ENCODE data around the gene RXRA.

RXRA gene

DNA sequence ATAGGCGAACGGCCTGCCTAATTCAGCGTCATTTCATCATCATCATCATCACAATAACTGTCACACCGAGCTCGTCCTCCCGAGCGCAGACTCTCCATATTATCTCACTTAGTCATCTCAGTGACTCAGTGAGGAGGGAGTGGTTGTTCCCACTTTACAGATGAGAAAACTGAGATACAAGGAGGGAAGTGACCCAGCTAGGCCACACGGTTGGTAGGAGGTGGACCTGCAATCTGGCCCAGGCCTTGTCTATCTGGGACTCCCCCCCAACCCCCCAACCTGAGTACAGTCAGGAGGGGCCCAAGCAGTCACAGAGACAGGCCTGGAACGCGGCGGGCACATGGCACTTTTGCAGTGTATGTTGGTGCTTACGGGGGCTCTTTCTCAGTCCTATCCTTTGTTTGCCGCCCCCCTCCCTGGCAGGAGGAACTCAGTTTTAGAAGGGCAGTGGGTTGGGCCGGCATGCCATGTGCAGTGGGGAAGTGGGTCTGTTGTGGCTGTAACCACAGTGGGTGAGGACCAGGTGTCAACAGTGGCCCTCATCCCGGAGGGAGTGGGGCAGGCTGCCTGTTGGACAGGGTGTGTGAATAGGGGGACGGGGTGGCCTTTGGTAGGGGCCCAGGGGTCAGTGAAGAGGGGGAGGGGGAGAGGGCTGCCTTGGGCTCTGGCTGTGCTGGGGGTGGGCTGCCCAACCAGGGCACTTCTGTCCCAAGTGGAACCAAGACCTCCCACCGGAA lies 1.7 kb upstream of the RXRA start:
- DNase-seq (ENCODE audit: low spot score): no peak

DNA sequence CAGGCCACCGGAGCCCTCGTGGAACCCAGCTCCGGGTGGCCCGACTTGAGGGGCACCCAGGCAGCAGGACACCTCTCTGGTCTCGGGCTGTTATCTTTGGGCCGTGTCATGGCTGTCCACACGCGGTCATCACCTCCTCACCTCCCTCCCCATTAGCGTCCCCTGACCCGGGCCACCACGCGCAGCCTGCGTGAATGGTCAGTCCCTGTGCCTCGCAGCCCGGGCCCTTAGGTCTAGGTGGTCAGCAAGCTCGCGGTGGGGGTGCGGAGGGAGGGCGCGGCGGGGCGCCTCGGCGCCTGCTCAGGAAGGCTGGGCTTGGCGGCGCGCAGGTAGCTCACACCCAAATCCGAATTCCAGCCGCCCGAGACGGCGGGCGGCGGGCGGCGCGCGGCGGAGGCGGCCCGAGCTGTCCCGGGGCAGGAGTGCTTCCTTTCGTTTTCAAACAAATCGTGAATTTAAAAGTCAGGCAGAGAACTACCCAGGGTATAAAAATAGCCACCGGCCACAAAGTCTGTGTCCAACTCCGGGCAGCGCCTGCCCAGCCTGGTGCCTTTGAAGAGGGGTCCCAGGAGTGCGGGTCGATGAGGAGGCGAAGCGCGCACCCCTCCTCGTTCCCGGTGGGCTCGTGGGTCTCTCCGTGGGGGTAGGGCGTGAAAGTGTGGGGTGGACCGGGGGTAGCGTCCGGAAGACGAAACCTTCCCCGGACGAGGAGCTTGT lies 1.0 kb upstream of the RXRA start:
- no peak for DNase-seq (ENCODE audit: low spot score)

- DNase-seq (ENCODE audit: low spot score): no peak
Measured at GRCh38 chr9:134326724-134327601, 708 bp downstream of the RXRA start.

GRCh38 chr9:134327671-134328231 lies 1.5 kb downstream of the RXRA start:
- no peak for DNase-seq (ENCODE audit: low spot score)

DNA sequence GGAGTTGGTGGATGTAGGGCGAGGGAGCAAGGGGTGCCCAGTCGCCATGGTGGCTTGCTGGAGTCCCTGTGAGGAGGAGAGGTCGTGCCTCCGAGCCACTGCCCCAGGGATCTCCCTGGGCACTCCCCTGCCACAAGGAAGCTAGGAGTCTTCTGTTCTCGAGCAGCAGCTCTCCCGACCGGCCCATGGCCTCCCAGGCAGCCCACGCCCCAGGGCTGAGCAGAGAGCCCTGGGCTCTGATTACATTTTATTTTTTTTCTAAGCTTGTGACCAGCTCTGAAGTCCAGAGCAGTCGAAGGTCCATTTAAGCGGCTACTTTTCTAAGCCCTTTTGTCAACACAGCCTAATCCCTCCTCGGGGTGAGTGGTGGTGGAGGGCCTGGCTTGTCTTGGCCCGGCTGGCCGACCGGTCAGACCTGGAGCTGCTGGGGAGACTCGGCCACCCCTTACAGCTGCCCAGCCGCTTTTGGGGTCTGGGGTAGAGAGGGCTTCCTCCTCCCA lies 2.1 kb downstream of the RXRA start:
- DNase-seq (ENCODE audit: low spot score): no peak

DNA sequence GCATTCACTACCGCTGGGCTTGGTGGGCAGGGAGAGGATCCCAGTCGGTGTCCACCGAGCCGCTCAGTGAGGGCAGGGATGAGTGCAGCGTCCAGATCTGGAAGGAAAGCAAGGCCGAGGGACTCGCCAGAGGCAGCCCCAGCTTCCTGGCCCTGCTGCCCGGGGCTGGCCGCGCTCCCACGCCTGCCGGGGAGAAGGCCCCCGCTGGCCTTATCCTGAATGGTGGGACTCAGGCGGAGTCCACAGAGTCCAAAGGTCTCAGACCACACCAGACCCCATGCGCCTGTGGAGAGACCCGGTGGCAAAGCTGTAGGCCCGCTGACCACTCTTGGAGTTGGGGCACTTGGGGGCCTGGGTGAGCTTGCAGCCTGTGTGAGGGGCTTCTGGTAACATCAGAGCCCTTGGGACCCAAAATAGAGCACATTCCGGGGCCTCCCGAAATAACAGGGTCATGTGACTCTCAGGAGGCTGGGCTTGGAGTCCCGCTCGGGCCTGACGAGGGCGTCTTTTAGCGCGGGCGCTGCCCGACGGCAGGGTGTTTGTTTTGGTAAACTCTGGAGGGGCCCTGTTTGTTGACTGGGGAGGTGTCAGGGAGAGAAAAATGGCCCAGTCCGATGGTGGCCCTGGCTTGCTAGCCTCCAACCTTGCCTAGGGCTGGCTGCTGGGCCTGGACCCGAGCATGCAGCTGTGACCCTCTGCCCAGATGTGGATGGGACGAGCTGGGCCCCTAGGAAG lies 2.8 kb downstream of the RXRA start:
- DNase-seq (ENCODE audit: low spot score): no peak

DNA sequence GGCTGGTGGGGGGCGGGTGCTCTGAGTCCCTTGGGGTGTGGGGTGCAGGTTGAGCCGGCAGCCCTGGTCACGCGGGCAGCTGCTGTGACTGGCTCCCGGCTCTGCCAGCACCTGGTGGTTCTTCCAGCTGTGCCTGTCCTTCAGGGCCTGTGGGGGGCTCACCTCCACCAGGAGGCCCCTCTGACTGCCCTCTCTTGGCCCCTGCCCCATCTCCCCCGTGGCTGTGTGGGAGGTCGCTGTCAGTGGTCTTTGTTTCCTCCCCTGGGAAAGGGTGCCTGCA lies 3.3 kb downstream of the RXRA start:
- DNase-seq (ENCODE audit: low spot score): no peak

- DNase-seq (ENCODE audit: low spot score): no peak
Measured at GRCh38 chr9:134329886-134330285, 3.6 kb downstream of the RXRA start.

- DNase-seq (ENCODE audit: low spot score): no peak
Measured at GRCh38 chr9:134330590-134330989, 4.3 kb downstream of the RXRA start.

GRCh38 chr9:134331186-134332025 lies 5.2 kb downstream of the RXRA start:
- DNase-seq (ENCODE audit: low spot score): no peak

DNA sequence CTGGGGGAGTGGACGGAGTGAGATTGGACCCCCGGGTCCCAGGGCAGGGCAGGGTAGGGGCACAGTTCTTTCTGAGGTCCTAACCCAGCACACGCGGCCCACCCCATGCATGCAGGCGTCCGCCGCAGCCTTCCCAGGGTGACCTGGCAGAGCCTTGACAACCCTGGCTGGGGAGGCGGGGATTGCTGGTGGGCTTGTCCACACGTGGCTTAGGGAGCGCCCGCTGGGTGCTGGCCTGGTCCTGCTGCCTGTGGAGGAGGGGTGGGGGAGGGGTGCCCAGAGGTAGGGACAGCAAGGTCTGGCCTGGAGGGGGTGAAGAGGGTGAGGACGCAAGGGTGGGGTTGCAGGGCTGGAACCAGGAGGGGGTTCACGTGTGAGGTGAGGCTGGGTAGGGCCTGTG lies 6.0 kb downstream of the RXRA start:
- DNase-seq (ENCODE audit: low spot score): no peak

DNA sequence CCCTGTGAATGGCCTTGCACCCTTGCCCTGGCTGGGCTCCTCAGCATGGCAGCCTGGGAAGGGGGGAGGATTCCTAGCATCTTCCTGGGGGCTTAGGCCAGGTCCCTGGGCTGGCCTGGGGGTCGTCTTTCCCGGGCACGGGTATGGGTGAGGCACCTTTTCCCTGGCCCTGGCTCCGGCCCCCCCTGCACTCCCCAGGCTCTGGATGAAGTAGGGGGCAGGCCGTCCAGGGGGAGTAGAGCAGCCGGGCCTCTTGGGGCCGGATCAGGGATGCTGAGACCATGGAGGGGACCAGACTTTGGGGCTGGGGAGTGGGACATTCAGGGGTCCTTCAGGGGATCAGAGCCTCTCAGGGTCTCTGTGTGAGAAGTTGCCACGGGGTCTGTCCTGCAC lies 6.6 kb downstream of the RXRA start:
- no peak for DNase-seq (ENCODE audit: low spot score)

DNA sequence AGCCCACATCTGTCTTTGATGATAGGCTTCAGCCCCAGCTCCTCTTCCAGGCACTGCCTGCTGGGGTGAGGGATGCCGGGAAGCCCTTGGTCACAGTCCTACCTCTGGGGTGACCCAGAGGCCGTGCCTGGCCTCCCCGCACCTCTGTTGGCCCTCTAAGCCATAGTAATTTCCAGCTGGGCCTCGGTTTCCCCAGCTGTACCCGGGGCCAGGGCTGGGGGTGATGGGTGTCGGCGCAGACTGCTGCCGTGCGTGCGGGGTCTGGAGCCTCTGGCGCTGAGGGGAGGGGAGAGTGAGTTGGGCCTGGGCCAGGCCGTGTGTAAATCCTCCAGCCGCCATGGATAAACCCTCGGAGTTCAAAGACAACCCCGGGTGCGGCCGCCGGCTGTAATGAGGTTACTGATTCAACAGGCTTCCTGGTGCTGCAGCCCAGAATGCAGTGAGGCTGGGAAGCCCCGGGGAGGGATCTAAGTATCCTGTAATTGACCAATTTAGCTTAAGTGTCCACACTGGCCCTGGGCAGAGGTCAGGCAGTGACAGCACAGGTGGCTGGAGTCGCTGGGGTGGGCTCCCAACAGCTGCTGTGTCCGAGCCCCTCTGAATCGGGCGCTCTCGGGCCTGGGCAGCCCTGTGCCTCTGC lies 7.1 kb downstream of the RXRA start:
- DNase-seq (ENCODE audit: low spot score): no peak

DNA sequence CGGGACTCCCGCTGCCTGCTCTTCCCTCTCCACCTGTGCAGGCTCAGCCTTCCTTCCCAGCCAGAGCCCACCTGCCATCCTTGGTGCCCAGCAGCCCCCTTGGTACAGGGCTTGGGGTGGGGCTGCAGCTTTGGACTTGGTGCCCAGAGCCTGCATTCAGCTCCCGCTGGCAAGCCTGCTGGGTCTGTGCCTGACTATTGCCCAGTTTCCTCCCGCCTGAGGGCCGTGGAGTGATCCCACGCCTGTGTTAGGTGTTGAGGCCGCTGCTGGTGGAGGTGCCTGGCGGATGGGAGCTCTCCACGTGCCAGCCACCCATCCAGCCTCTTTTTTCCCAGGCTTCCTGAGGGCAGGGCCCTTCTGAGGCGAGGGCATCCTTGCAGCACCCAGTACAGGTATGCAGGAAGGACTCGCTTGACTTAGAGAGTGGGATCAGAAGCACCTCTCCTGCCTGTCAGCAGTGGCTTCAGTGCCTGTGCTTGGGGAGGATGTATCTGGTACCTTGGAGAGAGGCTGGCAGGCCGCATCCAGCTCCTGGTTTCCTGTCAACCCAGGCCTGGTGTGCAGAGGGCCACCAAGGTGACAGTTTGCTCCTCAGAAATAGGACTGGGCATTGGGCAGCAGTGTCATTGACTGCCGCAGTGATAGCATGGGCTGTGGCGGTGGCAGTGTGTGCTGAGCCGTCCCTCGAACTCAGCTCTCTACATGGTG lies 7.8 kb downstream of the RXRA start:
- no peak for DNase-seq (ENCODE audit: low spot score)

DNA sequence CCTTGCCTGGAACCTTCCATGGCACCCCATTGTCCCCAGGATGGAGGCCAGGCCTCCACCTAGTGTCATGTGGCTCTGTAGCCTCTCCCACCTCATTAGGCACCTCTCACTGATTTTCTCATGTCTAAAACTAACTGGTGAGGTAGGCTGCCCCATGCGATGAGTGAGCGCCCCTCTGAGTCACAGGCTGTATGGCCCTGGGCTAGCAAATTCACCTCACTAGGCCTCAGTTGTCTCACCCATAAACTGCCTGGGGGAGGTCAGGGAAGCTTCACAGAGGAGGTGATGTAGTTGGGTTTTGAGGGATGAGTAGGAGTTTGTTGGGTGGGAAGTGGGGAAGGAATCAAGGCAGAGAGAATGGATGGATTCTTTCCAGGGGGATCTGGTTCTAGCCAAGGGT lies 8.8 kb downstream of the RXRA start:
- no peak for DNase-seq (ENCODE audit: low spot score)

- no peak for DNase-seq (ENCODE audit: low spot score)
Measured at GRCh38 chr9:134335486-134336220, 9.4 kb downstream of the RXRA start.

- DNase-seq (ENCODE audit: low spot score): no peak
Measured at GRCh38 chr9:134336228-134336627, 10.0 kb downstream of the RXRA start.

- no peak for DNase-seq (ENCODE audit: low spot score)
Measured at GRCh38 chr9:134336924-134337323, 10.7 kb downstream of the RXRA start.

DNA sequence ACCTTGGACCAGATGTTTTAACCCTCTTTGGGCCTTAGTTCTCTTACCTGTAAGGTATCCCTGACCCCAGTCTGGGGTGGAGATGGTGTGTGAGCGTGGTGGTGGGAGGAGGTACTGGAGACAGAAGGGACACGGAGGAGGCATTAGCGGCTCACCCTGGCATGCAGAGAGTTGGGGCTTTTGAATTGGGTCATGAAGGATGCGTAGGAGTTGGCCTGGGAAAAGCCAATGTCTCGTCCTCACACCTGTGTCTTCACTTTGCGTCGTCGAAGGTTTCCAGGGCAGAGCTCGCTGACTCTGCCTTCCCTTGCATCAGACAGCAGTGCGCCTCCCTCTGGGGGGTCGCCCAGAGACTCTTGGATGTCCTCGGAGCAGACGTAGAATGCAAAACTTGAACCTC lies 11.2 kb downstream of the RXRA start:
- no peak for DNase-seq (ENCODE audit: low spot score)

Measured in pons (tissue), 1 donor.